HG02885 (cell line): ENCODE results near the gene GRIK4.

Experiments
- ATAC-seq: cut with Tn5 transposase; IDR thresholded peaks from one replicate; pipeline ENCODE4 v1.9.1; 2021; ENCODE audit warnings: mild to moderate bottlenecking; ENCODE audit not compliant: unreplicated experiment, poor library complexity

Gene GRIK4

DNA sequence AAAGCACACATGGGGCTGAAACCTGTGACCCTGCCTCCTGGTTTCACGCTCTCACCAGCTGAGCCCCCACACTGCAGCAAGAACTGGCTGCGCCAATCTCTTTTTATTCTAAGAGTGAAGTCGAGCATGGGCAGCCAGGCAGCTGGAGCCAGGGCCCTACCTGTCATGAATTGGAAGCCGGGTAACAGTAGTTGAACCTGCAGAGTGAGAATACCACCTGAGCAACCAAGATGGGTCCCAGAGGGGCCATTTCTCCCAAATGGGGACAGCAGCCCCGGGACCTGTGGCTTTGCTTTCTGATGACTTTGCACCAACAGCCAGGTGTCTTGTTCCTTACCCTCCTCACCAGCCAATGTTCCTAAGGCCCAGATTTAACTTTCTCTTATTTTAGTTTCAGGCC, 178.9 kb downstream of the GRIK4 start:
- ATAC-seq: no peak

- no peak for ATAC-seq
Observed at GRCh38 chr11:120694726-120695125, 183.2 kb downstream of the GRIK4 start.

DNA sequence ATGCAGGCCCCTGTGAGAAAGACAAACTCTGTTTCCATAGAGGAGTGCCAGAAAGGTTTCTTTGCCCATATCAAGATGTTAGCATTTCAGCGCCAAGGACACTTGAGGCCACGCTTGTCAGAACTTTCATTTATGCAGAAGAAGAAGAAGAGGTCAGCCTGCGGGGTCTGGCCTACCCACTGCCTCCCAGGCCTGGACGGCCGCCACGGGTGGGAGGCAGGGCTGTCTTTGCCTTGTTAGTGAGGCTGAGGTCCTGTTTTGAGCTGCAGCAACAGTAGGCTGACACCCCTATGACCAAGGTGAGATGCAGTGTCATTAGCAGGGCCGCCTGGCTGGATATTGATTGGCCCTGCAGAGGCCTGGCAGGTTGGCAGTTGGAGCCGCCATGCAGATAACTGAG, 183.9 kb downstream of the GRIK4 start:
- no peak for ATAC-seq

- no peak for ATAC-seq
Observed at GRCh38 chr11:120695939-120696338, 184.4 kb downstream of the GRIK4 start.

GRCh38 chr11:120696597-120697218, 185.2 kb downstream of the GRIK4 start:
- no peak for ATAC-seq

GRCh38 chr11:120698918-120699317, 187.4 kb downstream of the GRIK4 start:
- no peak for ATAC-seq

GRCh38 chr11:120702656-120703055, 191.1 kb downstream of the GRIK4 start:
- ATAC-seq: no peak

DNA sequence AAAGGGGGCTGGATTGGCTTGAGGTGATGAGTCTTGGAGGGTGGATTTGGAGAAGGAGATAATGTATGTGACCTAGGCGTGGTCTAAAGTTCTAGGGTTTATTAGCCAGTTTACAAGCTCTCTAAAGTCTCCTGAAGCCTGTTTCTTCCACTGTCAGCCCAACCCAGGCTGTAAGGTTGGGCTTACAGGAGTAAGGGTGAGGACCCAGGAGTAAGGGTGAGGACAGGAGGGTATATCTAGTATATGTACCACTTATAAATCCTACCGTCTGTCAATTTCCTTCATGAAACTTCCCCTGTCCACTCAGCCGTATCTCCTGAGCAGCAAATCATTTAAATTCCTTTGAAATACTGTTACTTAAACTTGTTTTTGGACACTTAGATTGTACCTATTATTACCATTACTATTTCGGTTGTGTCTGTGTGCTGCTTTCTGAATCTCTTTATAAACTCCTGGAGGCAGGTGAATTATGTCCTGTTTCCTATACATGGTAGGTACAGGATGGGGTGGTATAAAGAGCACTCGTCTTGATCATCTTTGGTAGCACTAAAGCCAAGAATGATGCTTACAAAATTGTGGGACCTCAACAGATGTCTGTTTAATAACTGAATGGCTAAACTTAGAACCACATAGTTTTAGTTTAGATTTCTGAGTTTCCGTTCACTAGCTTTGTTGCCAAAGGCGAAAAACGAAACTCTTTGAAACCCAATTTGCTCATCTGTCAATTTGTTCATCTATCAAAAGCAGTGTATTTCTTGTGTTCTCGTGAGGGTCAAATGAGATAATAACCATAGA, 192.0 kb downstream of the GRIK4 start:
- ATAC-seq: peak; percentile 59

GRCh38 chr11:120704256-120704750, 192.8 kb downstream of the GRIK4 start:
- ATAC-seq: peak; percentile 6

DNA sequence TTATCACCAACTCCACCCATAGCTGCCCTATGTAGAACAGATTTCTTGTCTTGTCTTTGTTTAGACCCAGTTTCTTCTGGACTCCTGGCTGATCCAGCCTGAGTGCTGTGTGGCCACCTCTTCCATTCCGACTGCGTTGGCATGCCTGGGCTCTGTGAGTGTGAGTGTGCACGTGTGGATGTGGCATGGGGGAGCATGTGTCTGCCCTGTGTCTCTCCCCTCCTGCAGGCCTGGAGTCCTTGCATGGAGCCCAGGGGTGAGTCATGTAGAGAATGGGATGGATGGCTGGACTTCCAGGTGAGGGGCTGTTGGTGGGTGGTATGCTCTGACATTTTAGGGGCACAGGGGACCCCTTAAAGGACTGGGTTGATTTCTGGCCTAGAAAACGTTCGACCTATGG, 194.7 kb downstream of the GRIK4 start:
- ATAC-seq: no peak

DNA sequence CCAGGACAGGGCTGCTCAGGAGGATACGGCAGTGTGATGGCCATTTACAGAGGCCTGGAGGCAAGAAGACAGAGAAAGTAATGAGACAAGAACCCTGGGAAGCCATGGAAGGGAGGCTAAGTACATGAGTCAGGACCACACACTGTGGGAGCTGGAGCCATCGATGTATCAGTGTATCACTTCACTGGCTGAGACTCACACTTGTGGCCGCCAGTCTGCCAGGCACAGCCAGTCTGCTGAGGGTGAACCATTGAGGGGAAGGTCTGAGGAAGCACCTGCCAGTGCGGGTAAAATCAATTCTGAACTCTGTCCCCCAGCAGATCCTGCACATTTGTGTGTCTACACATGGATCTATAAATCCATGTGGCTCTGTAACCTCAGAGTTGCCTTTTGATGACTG, 195.6 kb downstream of the GRIK4 start:
- no peak for ATAC-seq

DNA sequence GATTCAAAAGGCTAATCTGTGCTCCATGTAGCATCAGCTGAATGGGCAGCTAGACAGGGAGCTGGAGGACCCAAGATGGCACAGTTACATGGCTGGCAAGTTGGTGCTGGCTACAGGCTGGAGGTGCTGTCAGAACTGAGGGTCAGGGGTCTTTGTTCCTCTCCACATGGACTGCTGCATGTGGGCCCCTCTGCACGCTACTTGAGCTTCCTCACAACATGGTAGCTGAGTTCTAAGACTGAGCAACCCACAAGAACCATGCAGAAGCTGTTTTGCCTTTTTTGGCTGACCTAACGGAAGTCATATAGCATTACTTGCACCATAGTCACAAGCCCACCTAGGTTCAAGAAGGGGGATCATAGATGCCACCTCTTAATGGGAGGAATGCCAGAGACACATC, 196.1 kb downstream of the GRIK4 start:
- ATAC-seq: no peak

- no peak for ATAC-seq
Observed at GRCh38 chr11:120708511-120709183, 197.1 kb downstream of the GRIK4 start.

GRCh38 chr11:120709808-120710207, 198.3 kb downstream of the GRIK4 start:
- peak; percentile 85 for ATAC-seq

DNA sequence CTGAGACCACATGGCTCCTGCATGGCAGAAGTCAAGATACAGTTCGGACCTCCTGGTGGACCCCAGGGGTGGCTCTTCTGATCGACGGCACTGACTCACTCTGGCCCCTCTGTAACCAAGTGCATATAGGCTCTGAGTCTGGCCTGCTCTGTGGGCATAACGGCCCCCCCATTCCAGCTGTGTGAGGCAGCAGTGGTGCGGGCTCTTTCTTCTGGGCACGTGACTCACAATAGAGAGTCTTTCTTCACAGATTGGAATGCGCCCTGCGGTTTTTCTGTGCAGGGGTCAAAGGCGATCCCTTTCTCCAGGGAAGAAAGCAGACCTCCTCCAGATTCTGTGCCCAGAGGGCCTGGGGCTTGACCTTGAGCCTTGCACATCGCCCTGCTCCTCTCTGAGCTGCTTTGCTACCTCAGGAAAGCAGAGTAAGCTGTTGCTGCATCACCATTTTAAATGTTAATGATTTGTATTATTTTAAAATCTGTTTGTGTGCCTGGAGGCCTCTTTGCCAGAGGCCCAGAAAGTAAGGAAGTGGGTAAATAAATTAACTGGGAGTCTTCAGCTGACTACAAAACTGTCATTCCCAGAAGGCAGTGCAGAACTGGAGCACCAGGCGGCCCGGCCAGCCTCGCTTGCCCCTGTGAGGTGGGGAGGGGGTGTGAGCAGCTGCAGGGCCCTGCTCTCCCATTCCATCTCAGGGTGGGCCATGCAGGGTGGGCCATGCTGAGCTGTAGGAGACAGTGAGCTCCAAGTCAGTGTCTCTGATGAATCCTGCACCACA, 199.0 kb downstream of the GRIK4 start:
- ATAC-seq: peak; percentile 44

DNA sequence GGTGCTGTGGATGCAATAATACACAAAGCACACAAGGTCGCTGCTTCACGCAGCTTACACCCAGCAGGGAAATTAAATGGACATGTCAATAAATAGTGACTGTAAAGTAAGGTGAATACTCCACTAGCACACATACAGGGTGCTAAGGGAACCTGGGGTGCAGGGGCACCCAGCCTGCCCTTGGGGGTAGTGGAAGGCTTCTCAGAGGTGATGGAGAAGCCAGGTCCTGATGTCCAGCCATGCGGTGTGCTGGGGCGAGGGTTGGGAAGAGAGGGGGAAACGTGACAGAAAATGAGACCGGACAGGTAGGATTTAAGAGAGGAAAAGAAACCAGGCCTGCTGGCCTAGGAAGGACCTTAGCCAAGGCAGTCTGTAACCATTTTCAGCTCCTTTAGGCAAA, 200.5 kb downstream of the GRIK4 start:
- ATAC-seq: no peak

DNA sequence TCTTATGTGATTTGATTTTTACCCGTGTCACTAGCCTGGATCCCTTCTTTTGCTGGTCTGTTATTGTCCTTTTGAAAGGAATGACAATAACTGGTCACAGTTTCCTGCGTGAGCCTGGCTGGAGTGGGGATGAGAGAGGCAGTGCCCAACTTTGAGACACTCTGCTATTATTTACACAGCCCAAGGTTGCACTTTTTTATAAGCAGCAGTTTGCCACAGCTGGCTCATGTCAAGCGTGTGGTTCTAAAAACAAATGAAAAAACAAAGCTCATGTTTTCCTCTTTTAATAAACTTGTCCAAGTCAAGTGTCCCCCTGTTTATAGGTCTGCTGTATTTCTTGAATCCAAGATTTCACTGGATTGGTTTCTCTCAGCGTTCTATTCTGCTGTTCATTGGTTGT, 201.3 kb downstream of the GRIK4 start:
- ATAC-seq: no peak

DNA sequence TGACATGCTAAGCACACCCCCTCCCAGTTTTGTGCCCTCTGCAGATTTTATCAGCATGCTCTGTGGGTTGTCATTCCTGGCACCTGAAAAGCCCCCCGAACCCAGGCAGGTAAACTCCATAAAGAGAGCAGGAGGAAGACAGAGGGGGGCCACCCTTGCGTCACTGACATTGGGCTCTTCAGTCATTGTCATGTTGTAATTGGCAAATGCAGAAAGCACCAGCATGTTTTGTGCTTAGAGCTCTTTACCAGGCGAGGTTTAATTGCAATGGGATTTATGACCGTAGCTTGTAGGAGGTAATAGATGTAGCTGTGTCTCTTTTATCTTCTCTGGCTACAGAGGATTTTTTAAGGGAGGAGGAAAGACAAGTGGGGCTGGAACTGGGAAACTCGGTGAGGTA, 201.7 kb downstream of the GRIK4 start:
- ATAC-seq: no peak

GRCh38 chr11:120714438-120714837, 202.9 kb downstream of the GRIK4 start:
- ATAC-seq: no peak

DNA sequence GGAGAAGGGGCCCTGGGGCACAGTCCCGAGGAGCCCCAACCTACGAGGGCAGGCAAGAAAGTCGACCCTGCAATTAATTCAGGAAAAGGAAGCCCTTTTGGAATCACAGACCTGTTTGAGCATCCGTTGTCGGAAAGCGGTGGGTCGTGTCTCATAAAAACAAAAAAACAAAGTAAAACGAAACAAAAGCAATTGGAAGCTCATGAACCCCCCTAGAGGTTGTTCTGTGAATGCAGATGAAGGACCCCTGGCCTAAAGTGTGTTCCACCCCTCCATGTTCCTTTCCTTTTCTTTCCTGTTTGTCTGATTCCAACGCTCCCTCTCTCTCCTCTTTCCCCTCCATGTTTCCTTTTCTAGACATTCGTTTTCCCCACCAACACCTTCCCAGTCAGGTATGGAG, 203.7 kb downstream of the GRIK4 start:
- no peak for ATAC-seq

GRCh38 chr11:120717042-120717441, 205.5 kb downstream of the GRIK4 start:
- ATAC-seq: no peak
